WERI-Rb-1 (cell line): ENCODE measurements around the gene PTPRG.

Source experiments
- DNase-seq: peaks from one replicate; pipeline ENCODE4 v3.0.0-alpha.2; 2020
- H3K27ac ChIP-seq: fragments of 250-450 bp; sonication (Bioruptor Pico); 2 replicates; pipeline ENCODE4 v1.5.1; 2020; ENCODE audit warnings: mild to moderate bottlenecking, moderate library complexity
- H3K27me3 ChIP-seq: fragments of 250-450 bp; sonication (Bioruptor Pico); 2 replicates; pipeline ENCODE4 v1.5.1; 2021; ENCODE audit warnings: mild to moderate bottlenecking, low read depth, moderate library complexity; ENCODE audit not compliant: insufficient read depth, severe bottlenecking
- H3K36me3 ChIP-seq: fragments of 250-450 bp; sonication (Bioruptor Pico); 2 replicates; pipeline ENCODE4 v1.5.1; 2020; ENCODE audit warnings: mild to moderate bottlenecking, moderate library complexity
- H3K4me3 ChIP-seq: 2 replicates; pipeline ENCODE4 v1.5.1; 2011; ENCODE audit warnings: low read depth, mild to moderate bottlenecking, control low read depth, low read length
- H3K9me3 ChIP-seq: fragments of 250-450 bp; sonication (Bioruptor Pico); 2 replicates; pipeline ENCODE4 v1.5.1; 2021; ENCODE audit warnings: mild to moderate bottlenecking, moderate library complexity; ENCODE audit not compliant: severe bottlenecking
- CTCF ChIP-seq: IDR thresholded peaks from 2 replicates; pipeline ENCODE4 v1.5.1; 2011; ENCODE audit warnings: low read depth, mild to moderate bottlenecking, control low read depth, inconsistent platforms, low read length

The PTPRG gene

GRCh38 chr3:61687206-61687605 is 125.8 kb downstream of the PTPRG start:
- no peaks in the 10 kb centered on the region for H3K9me3 ChIP-seq
- no peak for TF ChIP-seq CTCF
- H3K27me3 ChIP-seq = no peaks in the 10 kb centered on the region
- H3K27ac ChIP-seq = peak overlapping the region; percentile 87
- DNase-seq = no peak
- no peak overlapping the region for H3K4me3 ChIP-seq
- H3K36me3 ChIP-seq = peaks cover 7% of the 10 kb centered on the region

- Histone ChIP-seq H3K36me3 (peaks cover 7% of the 10 kb centered on the region), H3K27ac (peak overlapping the region; percentile 87), H3K4me3 (peak overlapping the region; percentile 39), H3K9me3 (no peaks in the 10 kb centered on the region), H3K27me3 (no peaks in the 10 kb centered on the region)
- no peak for TF ChIP-seq CTCF
- DNase-seq = peak; percentile 60
Observed at GRCh38 chr3:61687663-61688306, 126.4 kb downstream of the PTPRG start.

- Histone ChIP-seq H3K36me3 (peaks cover 7% of the 10 kb centered on the region), H3K9me3 (no peaks in the 10 kb centered on the region), H3K27ac (peak overlapping the region; percentile 87), H3K4me3 (peak overlapping the region; percentile 39), H3K27me3 (no peaks in the 10 kb centered on the region)
- no peak for TF ChIP-seq CTCF
- DNase-seq = peak; percentile 84
Observed at GRCh38 chr3:61688307-61688984, 127.1 kb downstream of the PTPRG start.

- no peaks in the 10 kb centered on the region for H3K9me3 ChIP-seq
- no peak for DNase-seq
- peaks cover 7% of the 10 kb centered on the region for H3K36me3 ChIP-seq
- no peak for TF ChIP-seq CTCF
- no peak overlapping the region for H3K4me3 ChIP-seq
- no peaks in the 10 kb centered on the region for H3K27me3 ChIP-seq
- H3K27ac ChIP-seq = peak overlapping the region; percentile 87
Observed at GRCh38 chr3:61690016-61690415, 128.6 kb downstream of the PTPRG start.

GRCh38 chr3:61691466-61691865 is 130.1 kb downstream of the PTPRG start:
- peaks cover 7% of the 10 kb centered on the region for H3K36me3 ChIP-seq
- H3K27me3 ChIP-seq = no peaks in the 10 kb centered on the region
- no peak overlapping the region for H3K27ac ChIP-seq
- DNase-seq = no peak
- no peak overlapping the region for H3K4me3 ChIP-seq
- TF ChIP-seq CTCF = no peak
- H3K9me3 ChIP-seq = no peaks in the 10 kb centered on the region
